Hepatocyte (in vitro differentiated cells): ENCODE results near the gene ZFHX2. TPM values are rescaled to one million over a fixed set of nuclear protein-coding genes. Genes with fewer than 3 reads are reported as not detected.

ENCODE experiments used
- DNase-seq: peaks from one replicate; pipeline ENCODE4 v3.0.0-alpha.2; 2016; ENCODE audit warnings: low spot score
- H2AFZ ChIP-seq: fragments of 200-600 bp; sonication (generic); 2 replicates; pipeline ENCODE4 v1.6.0; 2016; ENCODE audit warnings: antibody characterized with exemption, mild to moderate bottlenecking
- H3K27ac ChIP-seq: fragments of 200-600 bp; sonication (generic); 2 replicates; pipeline ENCODE4 v1.5.1; 2016; ENCODE audit warnings: mild to moderate bottlenecking
- H3K27me3 ChIP-seq: fragments of 200-600 bp; sonication (generic); 2 replicates; pipeline ENCODE4 v1.6.1; 2016
- H3K36me3 ChIP-seq: fragments of 200-600 bp; sonication (generic); replicated peaks from 2 replicates; pipeline ENCODE4 v1.5.1; 2016; ENCODE audit warnings: low read depth; ENCODE audit not compliant: insufficient read depth
- H3K4me1 ChIP-seq: fragments of 200-600 bp; sonication (generic); 2 replicates; pipeline ENCODE4 v1.5.1; 2016; ENCODE audit warnings: mild to moderate bottlenecking, moderate library complexity; ENCODE audit not compliant: insufficient read depth
- H3K4me2 ChIP-seq: fragments of 200-600 bp; sonication (generic); 2 replicates; pipeline ENCODE4 v1.6.0; 2016
- H3K4me3 ChIP-seq: fragments of 200-600 bp; sonication (generic); 2 replicates; pipeline ENCODE4 v1.5.1; 2016; ENCODE audit warnings: mild to moderate bottlenecking
- H3K79me2 ChIP-seq: fragments of 200-600 bp; sonication (generic); 2 replicates; pipeline ENCODE4 v1.6.0; 2017; ENCODE audit warnings: mild to moderate bottlenecking
- H3K9me2 ChIP-seq: fragments of 200-600 bp; sonication (generic); replicated peaks from 2 replicates; pipeline ENCODE4 v1.6.0; 2017; ENCODE audit warnings: mild to moderate bottlenecking; ENCODE audit not compliant: insufficient read depth
- H3K9me3 ChIP-seq: fragments of 200-600 bp; sonication (generic); 2 replicates; pipeline ENCODE4 v1.5.1; 2016; ENCODE audit warnings: low read depth, mild to moderate bottlenecking
- H4K20me1 ChIP-seq: fragments of 200-600 bp; sonication (generic); 2 replicates; pipeline ENCODE4 v1.6.0; 2016; ENCODE audit warnings: mild to moderate bottlenecking; ENCODE audit not compliant: insufficient read depth, poor library complexity, severe bottlenecking
- EZH2 ChIP-seq: fragments of 200-600 bp; sonication (generic); IDR thresholded peaks from 2 replicates; pipeline ENCODE4 v1.6.1; 2016; ENCODE audit warnings: antibody characterized with exemption, mild to moderate bottlenecking, borderline replicate concordance
- EZH2phosphoT487 ChIP-seq: fragments of 200-600 bp; sonication (generic); IDR thresholded peaks from one replicate; pipeline ENCODE4 v1.6.1; 2018; ENCODE audit warnings: antibody characterized with exemption, mild to moderate bottlenecking, low read depth, moderate library complexity; ENCODE audit not compliant: unreplicated experiment, severe bottlenecking
- WGBS: methylation state at CpG from one replicate; pipeline ENCODE4 v1.1.6; 2016; ENCODE audit warnings: low lambda C conversion rate; ENCODE audit errors: missing lambda C conversion rate; 5-methylcytosine and 5-hydroxymethylcytosine counted together
- polyA plus RNA-seq: library from polyadenylated mRNA; unstranded; fragments of >200 nt; fragmentation: Nextera tagmentation; extraction: Ambion mirVana; gene quantifications from 2 replicates; pipeline ENCODE4 v1.2.1, GENCODE V29; 2016
- total RNA-seq: library from RNA; depleted of rRNA; stranded (reverse); fragments of >200 nt; gene quantifications from 2 replicates; pipeline ENCODE4 v1.2.3, GENCODE V29; 2014
- TF ChIP-seq, protein P1 (sequence below): fragments of 200-600 bp; sonication (generic); IDR thresholded peaks from 2 replicates; pipeline ENCODE4 v1.5.1; 2016; ENCODE audit warnings: antibody characterized with exemption, mild to moderate bottlenecking; ENCODE audit not compliant: poor library complexity

Gene ZFHX2
- total and polyA plus RNA-seq, 2 experiments from 2014 or later: 1.4 to 1.5 TPM

DNA sequence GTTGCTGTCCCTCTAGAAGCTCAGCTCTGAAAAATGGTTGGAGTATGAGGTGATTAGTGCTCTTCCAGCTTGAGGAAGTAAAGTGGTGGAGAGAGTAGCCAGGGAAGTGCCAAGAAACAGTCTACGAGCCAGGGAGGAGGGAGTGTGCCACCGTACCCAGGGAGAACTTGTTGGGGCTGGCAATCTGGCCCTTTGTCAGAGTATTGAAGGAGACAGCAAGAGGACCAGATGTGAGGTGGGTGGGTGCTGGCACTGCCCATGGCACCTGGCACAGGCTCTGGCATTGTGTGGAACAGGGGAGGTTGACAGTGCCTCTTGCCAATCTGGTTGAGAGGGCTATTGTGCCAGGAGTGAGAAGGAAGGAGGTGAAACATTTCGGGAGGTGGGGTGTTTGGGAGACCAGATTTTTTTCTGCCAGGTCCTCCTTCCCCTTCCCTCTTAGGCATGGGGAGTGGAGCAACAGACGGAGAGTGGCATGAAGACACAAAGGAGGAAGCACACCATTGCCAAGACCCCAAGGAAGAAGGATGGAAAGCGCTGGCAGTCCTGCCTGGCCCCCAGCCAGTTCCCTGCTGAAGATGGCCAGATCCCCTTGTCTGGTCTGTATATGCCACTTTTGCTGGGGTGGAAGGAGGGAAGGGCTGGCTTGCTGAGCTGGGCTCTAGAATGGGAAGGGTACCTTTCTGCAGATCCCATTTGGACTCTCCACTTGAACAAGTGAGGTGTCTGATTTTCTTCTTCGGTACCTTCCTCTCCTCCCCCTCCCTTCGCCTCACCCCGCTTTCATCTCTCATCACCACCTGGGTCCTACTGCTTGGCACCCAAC, 37.5 kb downstream of the ZFHX2 start:
- Histone ChIP-seq H3K9me2 (no peaks in the 10 kb centered on the region), H2AFZ (no peak overlapping the region), H3K4me1 (no peaks in the 10 kb centered on the region), H3K27me3 (no peaks in the 10 kb centered on the region), H3K4me2 (no peak overlapping the region), H3K36me3 (no peaks in the 10 kb centered on the region), H4K20me1 (no peaks in the 10 kb centered on the region), H3K4me3 (no peak overlapping the region), H3K27ac (no peak overlapping the region), H3K79me2 (no peaks in the 10 kb centered on the region), H3K9me3 (no peaks in the 10 kb centered on the region)
- no peak for TF ChIP-seq EZH2phosphoT487
- TF ChIP-seq, protein P1, sequence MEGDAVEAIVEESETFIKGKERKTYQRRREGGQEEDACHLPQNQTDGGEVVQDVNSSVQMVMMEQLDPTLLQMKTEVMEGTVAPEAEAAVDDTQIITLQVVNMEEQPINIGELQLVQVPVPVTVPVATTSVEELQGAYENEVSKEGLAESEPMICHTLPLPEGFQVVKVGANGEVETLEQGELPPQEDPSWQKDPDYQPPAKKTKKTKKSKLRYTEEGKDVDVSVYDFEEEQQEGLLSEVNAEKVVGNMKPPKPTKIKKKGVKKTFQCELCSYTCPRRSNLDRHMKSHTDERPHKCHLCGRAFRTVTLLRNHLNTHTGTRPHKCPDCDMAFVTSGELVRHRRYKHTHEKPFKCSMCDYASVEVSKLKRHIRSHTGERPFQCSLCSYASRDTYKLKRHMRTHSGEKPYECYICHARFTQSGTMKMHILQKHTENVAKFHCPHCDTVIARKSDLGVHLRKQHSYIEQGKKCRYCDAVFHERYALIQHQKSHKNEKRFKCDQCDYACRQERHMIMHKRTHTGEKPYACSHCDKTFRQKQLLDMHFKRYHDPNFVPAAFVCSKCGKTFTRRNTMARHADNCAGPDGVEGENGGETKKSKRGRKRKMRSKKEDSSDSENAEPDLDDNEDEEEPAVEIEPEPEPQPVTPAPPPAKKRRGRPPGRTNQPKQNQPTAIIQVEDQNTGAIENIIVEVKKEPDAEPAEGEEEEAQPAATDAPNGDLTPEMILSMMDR: no peak
- no peak for TF ChIP-seq EZH2
- no peak for DNase-seq
- 97% methylated on average over 8 of the region's 8 CpGs for WGBS

DNA sequence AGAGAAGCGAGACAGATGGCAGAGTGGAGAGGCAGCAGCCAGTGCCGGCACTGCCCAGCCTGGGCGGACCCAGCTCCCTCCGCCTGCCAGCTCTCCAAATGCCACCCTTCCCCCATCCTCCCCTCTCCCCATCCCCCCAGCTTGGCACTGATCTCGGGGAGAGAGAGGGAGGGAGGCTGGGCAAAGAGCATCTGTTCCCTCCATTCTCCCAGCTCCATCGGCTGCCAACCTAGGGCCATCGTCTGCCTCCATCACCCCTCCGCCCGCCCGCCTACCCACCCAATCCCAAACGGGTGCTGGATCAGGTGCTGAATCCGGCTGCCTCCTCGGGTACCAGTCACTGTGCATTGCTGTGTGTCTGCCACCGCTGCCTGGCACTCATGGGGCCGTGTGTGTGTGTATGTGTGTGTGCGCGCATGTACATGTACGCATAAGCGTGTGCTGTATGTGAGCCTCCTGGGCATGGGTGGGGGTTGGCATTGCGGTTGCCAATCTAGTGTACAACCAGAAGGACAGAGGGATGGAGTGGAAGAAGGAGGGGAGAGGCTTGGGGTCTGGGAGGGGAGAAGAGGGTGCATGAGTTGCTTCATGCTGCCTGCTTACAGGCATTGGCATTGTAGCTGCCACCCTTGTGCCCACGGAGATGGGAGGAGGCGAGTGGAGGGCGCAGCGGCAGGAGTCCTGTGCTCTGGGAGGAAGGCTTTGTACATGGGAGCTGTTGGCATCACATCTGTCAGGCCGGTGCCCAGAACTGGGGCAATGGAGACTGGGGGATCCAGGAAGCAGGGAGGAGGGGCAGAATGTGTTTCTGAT, 38.4 kb downstream of the ZFHX2 start:
- no peaks in the 10 kb centered on the region for H3K79me2 ChIP-seq
- no peaks in the 10 kb centered on the region for H3K36me3 ChIP-seq
- no peak overlapping the region for H3K27ac ChIP-seq
- H3K4me2 ChIP-seq: no peak overlapping the region
- H3K9me3 ChIP-seq: no peaks in the 10 kb centered on the region
- no peak overlapping the region for H2AFZ ChIP-seq
- DNase-seq: no peak
- H3K9me2 ChIP-seq: no peaks in the 10 kb centered on the region
- no peaks in the 10 kb centered on the region for H3K27me3 ChIP-seq
- no peak overlapping the region for H3K4me3 ChIP-seq
- no peaks in the 10 kb centered on the region for H4K20me1 ChIP-seq
- H3K4me1 ChIP-seq: no peaks in the 10 kb centered on the region
- 93% methylated on average over 22 of the region's 25 CpGs for WGBS
- TF ChIP-seq EZH2: no peak
- TF ChIP-seq, protein P1: no peak
- TF ChIP-seq EZH2phosphoT487: no peak

DNA sequence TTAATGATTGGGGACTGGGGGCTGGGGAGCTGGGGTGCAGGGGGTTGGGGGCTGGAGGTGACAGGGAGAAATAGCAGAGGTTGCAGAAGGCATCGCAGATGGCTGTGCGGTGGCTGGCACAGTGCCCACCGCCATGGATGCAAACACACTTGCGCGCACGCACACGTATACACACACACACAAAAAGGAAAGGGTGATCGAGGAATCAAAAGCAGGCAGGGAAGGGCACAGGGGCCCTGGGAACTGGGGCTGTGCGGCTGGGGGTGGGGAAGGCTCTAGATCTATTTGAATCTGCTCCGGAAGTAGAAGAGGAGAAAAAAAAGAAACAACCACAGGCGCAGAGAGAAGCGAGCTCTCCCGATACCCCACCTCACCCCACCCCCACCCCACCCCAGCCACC, 39.4 kb downstream of the ZFHX2 start:
- no peak overlapping the region for H2AFZ ChIP-seq
- H3K9me3 ChIP-seq: no peaks in the 10 kb centered on the region
- H3K27ac ChIP-seq: no peak overlapping the region
- no peaks in the 10 kb centered on the region for H3K36me3 ChIP-seq
- H4K20me1 ChIP-seq: no peaks in the 10 kb centered on the region
- TF ChIP-seq EZH2: no peak
- TF ChIP-seq, protein P1: no peak
- no peak for TF ChIP-seq EZH2phosphoT487
- H3K4me1 ChIP-seq: no peaks in the 10 kb centered on the region
- no peak for DNase-seq
- H3K9me2 ChIP-seq: no peaks in the 10 kb centered on the region
- 82% methylated on average over 9 of the region's 13 CpGs for WGBS
- H3K4me2 ChIP-seq: no peak overlapping the region
- no peaks in the 10 kb centered on the region for H3K27me3 ChIP-seq
- no peaks in the 10 kb centered on the region for H3K79me2 ChIP-seq
- no peak overlapping the region for H3K4me3 ChIP-seq
